Mesendoderm (in vitro differentiated cells): ENCODE measurements around the gene TMIGD3.

Source experiments
- DNase-seq: peaks from one replicate; pipeline ENCODE4 v3.0.0; 2013
- H2AK5ac ChIP-seq: 2 replicates; pipeline ENCODE4 v1.6.1; 2013; ENCODE audit warnings: low read length, inconsistent platforms
- H2BK120ac ChIP-seq: 2 replicates; pipeline ENCODE4 v1.6.1; 2013; ENCODE audit warnings: low read depth, mild to moderate bottlenecking, low read length, moderate library complexity, mixed read lengths
- H2BK15ac ChIP-seq: replicated peaks from 2 replicates; pipeline ENCODE4 v1.6.1; 2013; ENCODE audit warnings: low read depth, mild to moderate bottlenecking, moderate library complexity
- H2BK5ac ChIP-seq: 2 replicates; pipeline ENCODE4 v1.6.1; 2013; ENCODE audit warnings: low read length, inconsistent platforms
- H3K18ac ChIP-seq: 2 replicates; pipeline ENCODE4 v1.6.1; 2013; ENCODE audit warnings: mild to moderate bottlenecking, low read length, mixed read lengths
- H3K23ac ChIP-seq: one replicate; pipeline ENCODE4 v1.6.1; 2013; ENCODE audit warnings: low read length
- H3K27ac ChIP-seq: 2 replicates; pipeline ENCODE4 v1.5.1; 2013; ENCODE audit warnings: low read depth, mild to moderate bottlenecking, inconsistent platforms, low read length, moderate library complexity
- H3K27me3 ChIP-seq: 2 replicates; pipeline ENCODE4 v1.6.1; 2013; ENCODE audit warnings: low read length, control low read depth, mild to moderate bottlenecking, inconsistent platforms; ENCODE audit not compliant: insufficient read depth, poor library complexity
- H3K36me3 ChIP-seq: 2 replicates; pipeline ENCODE4 v1.6.1; 2013; ENCODE audit warnings: low read length, inconsistent platforms; ENCODE audit not compliant: control insufficient read depth, insufficient read depth
- H3K4ac ChIP-seq: one replicate; pipeline ENCODE4 v1.6.1; 2013; ENCODE audit warnings: low read depth, mild to moderate bottlenecking, low read length, moderate library complexity
- H3K4me1 ChIP-seq: 2 replicates; pipeline ENCODE4 v1.6.1; 2013; ENCODE audit warnings: low read depth, low read length, inconsistent platforms; ENCODE audit not compliant: control insufficient read depth
- H3K4me2 ChIP-seq: 2 replicates; pipeline ENCODE4 v1.6.1; 2013; ENCODE audit warnings: low read length
- H3K4me3 ChIP-seq: 2 replicates; pipeline ENCODE4 v1.5.1; 2013; ENCODE audit warnings: mild to moderate bottlenecking, low read length
- H3K56ac ChIP-seq: one replicate; pipeline ENCODE4 v1.6.1; 2013; ENCODE audit warnings: low read length
- H3K79me1 ChIP-seq: 2 replicates; pipeline ENCODE4 v1.6.1; 2013; ENCODE audit warnings: low read length, inconsistent platforms
- H3K79me2 ChIP-seq: 2 replicates; pipeline ENCODE4 v1.6.1; 2013; ENCODE audit warnings: mild to moderate bottlenecking, low read length; ENCODE audit not compliant: control insufficient read depth, insufficient read depth
- H3K9ac ChIP-seq: 2 replicates; pipeline ENCODE4 v1.6.1; 2013; ENCODE audit warnings: low read length, inconsistent platforms
- H4K5ac ChIP-seq: one replicate; pipeline ENCODE4 v1.6.1; 2013; ENCODE audit warnings: low read length
- H4K8ac ChIP-seq: one replicate; pipeline ENCODE4 v1.6.1; 2013; ENCODE audit warnings: low read depth, mild to moderate bottlenecking, control low read depth, low read length, moderate library complexity
- WGBS: extraction: QIAGEN DNeasy Blood & Tissue Kit; methylation state at CpG from one replicate; pipeline ENCODE4 v1.1.7; 2013; ENCODE audit warnings: low lambda C conversion rate, missing lambda C conversion rate; ENCODE audit not compliant: insufficient coverage; ENCODE audit errors: extremely low coverage; 5-methylcytosine and 5-hydroxymethylcytosine counted together

Gene TMIGD3

GRCh38 chr1:111496398-111496797, 7.0 kb downstream of the TMIGD3 start:
- Histone ChIP-seq H3K36me3 (no peaks in the 10 kb centered on the region), H3K4me3 (no peak overlapping the region), H3K23ac (no peak overlapping the region), H3K9ac (no peak overlapping the region), H3K27ac (no peak overlapping the region), H4K5ac (no peak overlapping the region), H2AK5ac (no peak overlapping the region), H3K4me1 (no peaks in the 10 kb centered on the region), H3K79me1 (no peaks in the 10 kb centered on the region), H3K4me2 (no peak overlapping the region), H4K8ac (no peak overlapping the region), H3K56ac (no peak overlapping the region), H2BK15ac (no peak overlapping the region), H3K18ac (no peak overlapping the region), H2BK120ac (no peak overlapping the region), H3K4ac (no peak overlapping the region), H2BK5ac (no peak overlapping the region), H3K27me3 (no peaks in the 10 kb centered on the region), H3K79me2 (no peaks in the 10 kb centered on the region)
- WGBS: no CpG with 5 or more reads among the region's 4 CpGs
- DNase-seq: no peak

GRCh38 chr1:111491070-111491469, 12.4 kb downstream of the TMIGD3 start:
- H4K5ac ChIP-seq: no peak overlapping the region
- DNase-seq: no peak
- H3K27me3 ChIP-seq: no peaks in the 10 kb centered on the region
- H4K8ac ChIP-seq: no peak overlapping the region
- H3K79me1 ChIP-seq: no peaks in the 10 kb centered on the region
- no CpG with 5 or more reads among the region's 7 CpGs for WGBS
- no peak overlapping the region for H3K27ac ChIP-seq
- H2AK5ac ChIP-seq: no peak overlapping the region
- no peak overlapping the region for H3K56ac ChIP-seq
- no peak overlapping the region for H2BK120ac ChIP-seq
- no peak overlapping the region for H2BK15ac ChIP-seq
- H3K23ac ChIP-seq: no peak overlapping the region
- no peak overlapping the region for H2BK5ac ChIP-seq
- H3K4me2 ChIP-seq: no peak overlapping the region
- no peak overlapping the region for H3K9ac ChIP-seq
- no peak overlapping the region for H3K18ac ChIP-seq
- H3K4ac ChIP-seq: no peak overlapping the region
- H3K4me1 ChIP-seq: no peaks in the 10 kb centered on the region
- no peak overlapping the region for H3K4me3 ChIP-seq
- no peaks in the 10 kb centered on the region for H3K36me3 ChIP-seq
- H3K79me2 ChIP-seq: no peaks in the 10 kb centered on the region

GRCh38 chr1:111490220-111490619, 13.2 kb downstream of the TMIGD3 start:
- Histone ChIP-seq H2BK120ac (no peak overlapping the region), H3K27ac (no peak overlapping the region), H3K23ac (no peak overlapping the region), H3K4ac (no peak overlapping the region), H3K18ac (no peak overlapping the region), H3K4me1 (no peaks in the 10 kb centered on the region), H3K27me3 (no peaks in the 10 kb centered on the region), H3K36me3 (no peaks in the 10 kb centered on the region), H2BK15ac (no peak overlapping the region), H3K9ac (no peak overlapping the region), H3K79me2 (no peaks in the 10 kb centered on the region), H3K4me3 (no peak overlapping the region), H4K8ac (no peak overlapping the region), H3K79me1 (no peaks in the 10 kb centered on the region), H4K5ac (no peak overlapping the region), H3K56ac (no peak overlapping the region), H2AK5ac (no peak overlapping the region), H3K4me2 (no peak overlapping the region), H2BK5ac (no peak overlapping the region)
- DNase-seq: no peak
- no CpG with 5 or more reads among the region's 4 CpGs for WGBS

GRCh38 chr1:111489604-111490003, 13.8 kb downstream of the TMIGD3 start:
- H3K4me3 ChIP-seq: no peak overlapping the region
- no peak overlapping the region for H4K8ac ChIP-seq
- no peak overlapping the region for H3K4ac ChIP-seq
- no peak overlapping the region for H2BK15ac ChIP-seq
- no peak for DNase-seq
- no peaks in the 10 kb centered on the region for H3K79me1 ChIP-seq
- no peaks in the 10 kb centered on the region for H3K36me3 ChIP-seq
- no peaks in the 10 kb centered on the region for H3K27me3 ChIP-seq
- no peak overlapping the region for H3K23ac ChIP-seq
- H3K56ac ChIP-seq: no peak overlapping the region
- H3K4me1 ChIP-seq: no peaks in the 10 kb centered on the region
- no peaks in the 10 kb centered on the region for H3K79me2 ChIP-seq
- H3K18ac ChIP-seq: no peak overlapping the region
- no peak overlapping the region for H2BK120ac ChIP-seq
- H3K4me2 ChIP-seq: no peak overlapping the region
- no CpG with 5 or more reads among the region's 4 CpGs for WGBS
- no peak overlapping the region for H4K5ac ChIP-seq
- no peak overlapping the region for H3K27ac ChIP-seq
- no peak overlapping the region for H3K9ac ChIP-seq
- no peak overlapping the region for H2BK5ac ChIP-seq
- no peak overlapping the region for H2AK5ac ChIP-seq

- no peak overlapping the region for H2BK120ac ChIP-seq
- WGBS: no CpG with 5 or more reads among the region's 9 CpGs
- no peak overlapping the region for H2BK15ac ChIP-seq
- no peaks in the 10 kb centered on the region for H3K79me2 ChIP-seq
- H3K27me3 ChIP-seq: no peaks in the 10 kb centered on the region
- no peak overlapping the region for H3K4me2 ChIP-seq
- H3K9ac ChIP-seq: no peak overlapping the region
- H3K36me3 ChIP-seq: no peaks in the 10 kb centered on the region
- no peaks in the 10 kb centered on the region for H3K4me1 ChIP-seq
- H4K8ac ChIP-seq: no peak overlapping the region
- H3K27ac ChIP-seq: no peak overlapping the region
- H2AK5ac ChIP-seq: no peak overlapping the region
- no peak overlapping the region for H3K4me3 ChIP-seq
- no peaks in the 10 kb centered on the region for H3K79me1 ChIP-seq
- H4K5ac ChIP-seq: no peak overlapping the region
- H3K23ac ChIP-seq: no peak overlapping the region
- no peak overlapping the region for H3K56ac ChIP-seq
- H2BK5ac ChIP-seq: no peak overlapping the region
- H3K18ac ChIP-seq: no peak overlapping the region
- DNase-seq: no peak
- H3K4ac ChIP-seq: no peak overlapping the region
Measured at GRCh38 chr1:111488669-111489068, 14.8 kb downstream of the TMIGD3 start.

- no peaks in the 10 kb centered on the region for H3K79me1 ChIP-seq
- no peak overlapping the region for H4K8ac ChIP-seq
- H2BK5ac ChIP-seq: no peak overlapping the region
- WGBS: no CpG with 5 or more reads among the region's 6 CpGs
- H3K27me3 ChIP-seq: no peaks in the 10 kb centered on the region
- H3K23ac ChIP-seq: no peak overlapping the region
- no peaks in the 10 kb centered on the region for H3K36me3 ChIP-seq
- H3K27ac ChIP-seq: no peak overlapping the region
- H3K4me2 ChIP-seq: no peak overlapping the region
- H2BK120ac ChIP-seq: no peak overlapping the region
- no peak overlapping the region for H3K4ac ChIP-seq
- H3K4me3 ChIP-seq: no peak overlapping the region
- no peaks in the 10 kb centered on the region for H3K4me1 ChIP-seq
- H3K79me2 ChIP-seq: no peaks in the 10 kb centered on the region
- no peak overlapping the region for H3K56ac ChIP-seq
- H3K9ac ChIP-seq: no peak overlapping the region
- no peak overlapping the region for H3K18ac ChIP-seq
- no peak for DNase-seq
- no peak overlapping the region for H2AK5ac ChIP-seq
- H2BK15ac ChIP-seq: no peak overlapping the region
- H4K5ac ChIP-seq: no peak overlapping the region
Measured at GRCh38 chr1:111487133-111487532, 16.3 kb downstream of the TMIGD3 start.
